ENCODE data around the gene SRRM4. TPM values are rescaled to one million over a fixed set of nuclear protein-coding genes. Genes with fewer than 3 reads are reported as not detected.

The SRRM4 gene
- total and polyA plus RNA-seq, 2 experiments from 2014 or later = 0.21 to 0.46 TPM

- DNase-seq (ENCODE audit: low read depth in 1 of 2, low spot score in 1 of 2) = no peak
- H3K36me3 ChIP-seq = no peaks in the 10 kb centered on the region
- no peak for TF ChIP-seq CTCF (IDR thresholded peaks at IDR 0.05; ENCODE audit: low read depth, low read length)
- no peak overlapping the region for H3K27ac ChIP-seq
- no peaks in the 10 kb centered on the region for H3K4me1 ChIP-seq (ENCODE audit: low read depth)
- H3K27me3 ChIP-seq = no peaks in the 10 kb centered on the region
- no peak overlapping the region for H3K4me3 ChIP-seq
- H3K9me3 ChIP-seq (ENCODE audit: low read depth) = no peaks in the 10 kb centered on the region
These were observed 20.5 kb upstream of the SRRM4 start for GRCh38 chr12:118960865-118961264.

GRCh38 chr12:118964988-118965387 lies 16.4 kb upstream of the SRRM4 start:
- H3K27me3 ChIP-seq = no peaks in the 10 kb centered on the region
- TF ChIP-seq CTCF (IDR thresholded peaks at IDR 0.05; ENCODE audit: low read depth, low read length) = no peak
- DNase-seq (ENCODE audit: low read depth in 1 of 2, low spot score in 1 of 2) = no peak
- H3K36me3 ChIP-seq = no peaks in the 10 kb centered on the region
- H3K4me3 ChIP-seq = no peak overlapping the region
- H3K4me1 ChIP-seq (ENCODE audit: low read depth) = no peaks in the 10 kb centered on the region
- no peaks in the 10 kb centered on the region for H3K9me3 ChIP-seq (ENCODE audit: low read depth)
- no peak overlapping the region for H3K27ac ChIP-seq

- Histone ChIP-seq H3K36me3 (no peaks in the 10 kb centered on the region), H3K9me3 (ENCODE audit: low read depth) (no peaks in the 10 kb centered on the region), H3K27me3 (peaks cover 14% of the 10 kb centered on the region), H3K27ac (no peak overlapping the region), H3K4me3 (no peak overlapping the region), H3K4me1 (ENCODE audit: low read depth) (no peaks in the 10 kb centered on the region)
- DNase-seq (ENCODE audit: low read depth in 1 of 2, low spot score in 1 of 2) = no peak
- TF ChIP-seq CTCF (IDR thresholded peaks at IDR 0.05; ENCODE audit: low read depth, low read length) = no peak
These were observed 10.5 kb upstream of the SRRM4 start for GRCh38 chr12:118970856-118971255.

GRCh38 chr12:118972982-118973381 lies 8.4 kb upstream of the SRRM4 start:
- DNase-seq (ENCODE audit: low read depth in 1 of 2, low spot score in 1 of 2) = no peak
- Histone ChIP-seq H3K27me3 (peaks cover 25% of the 10 kb centered on the region), H3K36me3 (no peaks in the 10 kb centered on the region), H3K9me3 (ENCODE audit: low read depth) (no peaks in the 10 kb centered on the region), H3K4me3 (no peak overlapping the region), H3K4me1 (ENCODE audit: low read depth) (no peaks in the 10 kb centered on the region), H3K27ac (no peak overlapping the region)
- TF ChIP-seq CTCF (IDR thresholded peaks at IDR 0.05; ENCODE audit: low read depth, low read length) = no peak

- H3K9me3 ChIP-seq (ENCODE audit: low read depth) = no peaks in the 10 kb centered on the region
- TF ChIP-seq CTCF (IDR thresholded peaks at IDR 0.05; ENCODE audit: low read depth, low read length) = peak; percentile 75
- H3K27me3 ChIP-seq = peaks cover 67% of the 10 kb centered on the region
- peaks cover 5% of the 10 kb centered on the region for H3K4me1 ChIP-seq (ENCODE audit: low read depth)
- H3K27ac ChIP-seq = no peak overlapping the region
- peak; percentile 62 to 88 for DNase-seq (ENCODE audit: low read depth in 1 of 2, low spot score in 1 of 2)
- H3K36me3 ChIP-seq = no peaks in the 10 kb centered on the region
- H3K4me3 ChIP-seq = peak overlapping the region; percentile 38
These were observed 1.5 kb upstream of the SRRM4 start for GRCh38 chr12:118979763-118980406.
